ENCODE data around the gene ZNF841.

The ZNF841 gene

GRCh38 chr19:52138278-52138982, 42.9 kb upstream of the ZNF841 start:
- TF ChIP-seq CTCF (IDR thresholded peaks at IDR 0.05; ENCODE audit: control insufficient read depth, insufficient read depth, low read depth, low read length, missing control alignments), result no peak
- peak overlapping the region; percentile 94 for H3K4me3 ChIP-seq (ENCODE audit: control insufficient read depth, low read depth, low read length)
- no peak for DNase-seq (ENCODE audit: low read depth)

GRCh38 chr19:52120286-52120685, 24.7 kb upstream of the ZNF841 start:
- no peak overlapping the region for H3K4me3 ChIP-seq (ENCODE audit: control insufficient read depth, low read depth, low read length)
- no peak for TF ChIP-seq CTCF (IDR thresholded peaks at IDR 0.05; ENCODE audit: control insufficient read depth, insufficient read depth, low read depth, low read length, missing control alignments)
- no peak for DNase-seq (ENCODE audit: low read depth)

- H3K4me3 ChIP-seq (ENCODE audit: control insufficient read depth, low read depth, low read length), result no peak overlapping the region
- no peak for TF ChIP-seq CTCF (IDR thresholded peaks at IDR 0.05; ENCODE audit: control insufficient read depth, insufficient read depth, low read depth, low read length, missing control alignments)
- no peak for DNase-seq (ENCODE audit: low read depth)
Measured at GRCh38 chr19:52115526-52116053, 20.0 kb upstream of the ZNF841 start.

GRCh38 chr19:52114691-52115090, 19.1 kb upstream of the ZNF841 start:
- no peak for TF ChIP-seq CTCF (IDR thresholded peaks at IDR 0.05; ENCODE audit: control insufficient read depth, insufficient read depth, low read depth, low read length, missing control alignments)
- DNase-seq (ENCODE audit: low read depth), result no peak
- no peak overlapping the region for H3K4me3 ChIP-seq (ENCODE audit: control insufficient read depth, low read depth, low read length)

- no peak for TF ChIP-seq CTCF (IDR thresholded peaks at IDR 0.05; ENCODE audit: control insufficient read depth, insufficient read depth, low read depth, low read length, missing control alignments)
- no peak for DNase-seq (ENCODE audit: low read depth)
- H3K4me3 ChIP-seq (ENCODE audit: control insufficient read depth, low read depth, low read length), result no peak overlapping the region
Measured at GRCh38 chr19:52112624-52113023, 17.1 kb upstream of the ZNF841 start.

GRCh38 chr19:52110780-52111179, 15.2 kb upstream of the ZNF841 start:
- no peak overlapping the region for H3K4me3 ChIP-seq (ENCODE audit: control insufficient read depth, low read depth, low read length)
- TF ChIP-seq CTCF (IDR thresholded peaks at IDR 0.05; ENCODE audit: control insufficient read depth, insufficient read depth, low read depth, low read length, missing control alignments), result no peak

More at GRCh38 chr19:52110780-52111179, 15.2 kb upstream of the ZNF841 start:
- DNase-seq (ENCODE audit: low read depth), result no peak
